Measurements from ENCODE around the gene RPL13A.

DNA sequence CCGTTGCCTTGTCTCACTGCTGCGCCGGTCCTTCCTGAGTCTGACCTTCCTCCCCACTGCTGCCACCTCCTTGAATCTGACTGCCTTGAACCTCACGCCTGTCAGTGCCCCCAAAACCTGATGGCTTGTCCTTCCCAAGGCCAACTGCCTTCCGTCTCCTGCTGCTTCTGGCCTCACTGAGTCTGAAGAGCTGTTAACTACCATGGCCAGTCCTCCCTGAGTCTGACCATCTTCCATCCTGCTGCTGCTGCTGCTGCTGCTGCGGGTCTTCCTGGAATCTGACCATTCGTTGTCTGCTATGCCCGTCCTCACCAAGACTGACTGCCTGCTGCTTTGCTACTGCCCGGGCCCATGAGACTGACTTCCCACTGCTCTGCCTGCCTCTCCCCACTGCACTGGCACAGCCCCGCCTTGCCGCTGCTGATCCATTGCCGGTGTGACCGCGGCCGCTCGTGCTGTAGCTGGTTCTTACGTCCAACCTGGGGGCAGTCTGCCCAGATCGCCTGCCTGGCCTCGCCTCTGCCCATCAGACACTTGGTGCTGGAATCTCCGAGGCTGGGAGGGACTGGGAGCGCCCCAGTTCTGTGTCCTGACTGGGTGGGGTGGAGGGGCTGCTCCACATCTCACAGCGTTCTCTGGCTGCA lies 37.5 kb downstream of the RPL13A start:
- no peak for TF ChIP-seq POLR2A (IDR thresholded peaks at IDR 0.05)
- TF ChIP-seq, protein P1, sequence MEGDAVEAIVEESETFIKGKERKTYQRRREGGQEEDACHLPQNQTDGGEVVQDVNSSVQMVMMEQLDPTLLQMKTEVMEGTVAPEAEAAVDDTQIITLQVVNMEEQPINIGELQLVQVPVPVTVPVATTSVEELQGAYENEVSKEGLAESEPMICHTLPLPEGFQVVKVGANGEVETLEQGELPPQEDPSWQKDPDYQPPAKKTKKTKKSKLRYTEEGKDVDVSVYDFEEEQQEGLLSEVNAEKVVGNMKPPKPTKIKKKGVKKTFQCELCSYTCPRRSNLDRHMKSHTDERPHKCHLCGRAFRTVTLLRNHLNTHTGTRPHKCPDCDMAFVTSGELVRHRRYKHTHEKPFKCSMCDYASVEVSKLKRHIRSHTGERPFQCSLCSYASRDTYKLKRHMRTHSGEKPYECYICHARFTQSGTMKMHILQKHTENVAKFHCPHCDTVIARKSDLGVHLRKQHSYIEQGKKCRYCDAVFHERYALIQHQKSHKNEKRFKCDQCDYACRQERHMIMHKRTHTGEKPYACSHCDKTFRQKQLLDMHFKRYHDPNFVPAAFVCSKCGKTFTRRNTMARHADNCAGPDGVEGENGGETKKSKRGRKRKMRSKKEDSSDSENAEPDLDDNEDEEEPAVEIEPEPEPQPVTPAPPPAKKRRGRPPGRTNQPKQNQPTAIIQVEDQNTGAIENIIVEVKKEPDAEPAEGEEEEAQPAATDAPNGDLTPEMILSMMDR (IDR thresholded peaks at IDR 0.05) = no peak

Data from ovary (tissue), 3 donors.